Bronchial epithelial cell (primary cell): ENCODE measurements around the gene CCL19. TPM values are rescaled to one million over a fixed set of nuclear protein-coding genes. Genes with fewer than 3 reads are reported as not detected.
A peak's percentile ranks its signal among the peaks of the same experiment; 100 is the strongest.

Experiments
- DNase-seq: peaks from one replicate; pipeline ENCODE4 v3.0.0-alpha.2; 2010; ENCODE audit warnings: low read depth
- FAIRE-seq: peaks from 2 replicates; lab custom pipeline; 2011; peaks lifted over from hg19 to GRCh38; lab: Jason Lieb, UNC
- H3K27me3 ChIP-seq: 2 replicates; pipeline ENCODE4 v1.5.1; 2011; ENCODE audit warnings: low read length; ENCODE audit not compliant: control insufficient read depth, insufficient read depth
- H3K36me3 ChIP-seq: 2 replicates; pipeline ENCODE4 v1.5.1; 2011; ENCODE audit warnings: low read length; ENCODE audit not compliant: control insufficient read depth, insufficient read depth
- H3K4me3 ChIP-seq: 2 replicates; pipeline ENCODE4 v1.5.1; 2011; ENCODE audit warnings: mild to moderate bottlenecking, low read depth, low read length, control low read depth
- total RNA-seq: library from RNA; depleted of rRNA; stranded (reverse); fragments of >200 nt; gene quantifications from 2 replicates; pipeline ENCODE4 v1.2.1, GENCODE V29; 2014
- TF ChIP-seq, protein P1 (sequence below): IDR thresholded peaks from 2 replicates; pipeline ENCODE4 v1.5.1; 2011; ENCODE audit warnings: mild to moderate bottlenecking, moderate library complexity, low read length, control low read depth, inconsistent platforms; ENCODE audit not compliant: insufficient read depth, severe bottlenecking

Gene CCL19
- total RNA-seq, 1 donor from 2014 or later, result not detected

- no peak for FAIRE-seq
- TF ChIP-seq, protein P1, sequence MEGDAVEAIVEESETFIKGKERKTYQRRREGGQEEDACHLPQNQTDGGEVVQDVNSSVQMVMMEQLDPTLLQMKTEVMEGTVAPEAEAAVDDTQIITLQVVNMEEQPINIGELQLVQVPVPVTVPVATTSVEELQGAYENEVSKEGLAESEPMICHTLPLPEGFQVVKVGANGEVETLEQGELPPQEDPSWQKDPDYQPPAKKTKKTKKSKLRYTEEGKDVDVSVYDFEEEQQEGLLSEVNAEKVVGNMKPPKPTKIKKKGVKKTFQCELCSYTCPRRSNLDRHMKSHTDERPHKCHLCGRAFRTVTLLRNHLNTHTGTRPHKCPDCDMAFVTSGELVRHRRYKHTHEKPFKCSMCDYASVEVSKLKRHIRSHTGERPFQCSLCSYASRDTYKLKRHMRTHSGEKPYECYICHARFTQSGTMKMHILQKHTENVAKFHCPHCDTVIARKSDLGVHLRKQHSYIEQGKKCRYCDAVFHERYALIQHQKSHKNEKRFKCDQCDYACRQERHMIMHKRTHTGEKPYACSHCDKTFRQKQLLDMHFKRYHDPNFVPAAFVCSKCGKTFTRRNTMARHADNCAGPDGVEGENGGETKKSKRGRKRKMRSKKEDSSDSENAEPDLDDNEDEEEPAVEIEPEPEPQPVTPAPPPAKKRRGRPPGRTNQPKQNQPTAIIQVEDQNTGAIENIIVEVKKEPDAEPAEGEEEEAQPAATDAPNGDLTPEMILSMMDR, result no peak
- H3K36me3 ChIP-seq, result no peaks in the 10 kb centered on the region
These were observed 1.6 kb downstream of the CCL19 start for GRCh38 chr9:34689512-34689911.

DNA sequence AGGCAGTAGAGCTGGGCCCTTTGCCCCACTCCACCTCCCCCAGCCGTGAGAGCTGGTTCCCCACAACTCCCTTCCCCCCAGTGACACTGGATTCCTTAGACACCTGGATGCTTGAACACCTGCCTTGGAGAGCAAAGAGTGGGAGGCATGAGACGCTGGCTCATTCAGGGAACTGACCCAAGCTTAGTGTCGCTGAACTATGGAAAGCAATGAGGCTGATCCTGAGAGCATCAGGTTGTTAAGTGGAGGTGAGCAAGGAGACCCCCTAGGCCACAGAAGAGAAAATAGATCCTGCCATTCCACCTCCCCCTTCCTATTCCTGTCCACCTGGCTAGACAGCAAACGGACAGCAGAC is 2.0 kb downstream of the CCL19 start:
- Histone ChIP-seq H3K4me3 (no peak overlapping the region), H3K36me3 (no peaks in the 10 kb centered on the region), H3K27me3 (no peaks in the 10 kb centered on the region)
- no peak for DNase-seq
- peak; percentile 55 for FAIRE-seq
- TF ChIP-seq, protein P1, result no peak

More at GRCh38 chr9:34689512-34689911, 1.6 kb downstream of the CCL19 start:
- Histone ChIP-seq H3K27me3 (no peaks in the 10 kb centered on the region), H3K4me3 (no peak overlapping the region)
- DNase-seq, result no peak

DNA sequence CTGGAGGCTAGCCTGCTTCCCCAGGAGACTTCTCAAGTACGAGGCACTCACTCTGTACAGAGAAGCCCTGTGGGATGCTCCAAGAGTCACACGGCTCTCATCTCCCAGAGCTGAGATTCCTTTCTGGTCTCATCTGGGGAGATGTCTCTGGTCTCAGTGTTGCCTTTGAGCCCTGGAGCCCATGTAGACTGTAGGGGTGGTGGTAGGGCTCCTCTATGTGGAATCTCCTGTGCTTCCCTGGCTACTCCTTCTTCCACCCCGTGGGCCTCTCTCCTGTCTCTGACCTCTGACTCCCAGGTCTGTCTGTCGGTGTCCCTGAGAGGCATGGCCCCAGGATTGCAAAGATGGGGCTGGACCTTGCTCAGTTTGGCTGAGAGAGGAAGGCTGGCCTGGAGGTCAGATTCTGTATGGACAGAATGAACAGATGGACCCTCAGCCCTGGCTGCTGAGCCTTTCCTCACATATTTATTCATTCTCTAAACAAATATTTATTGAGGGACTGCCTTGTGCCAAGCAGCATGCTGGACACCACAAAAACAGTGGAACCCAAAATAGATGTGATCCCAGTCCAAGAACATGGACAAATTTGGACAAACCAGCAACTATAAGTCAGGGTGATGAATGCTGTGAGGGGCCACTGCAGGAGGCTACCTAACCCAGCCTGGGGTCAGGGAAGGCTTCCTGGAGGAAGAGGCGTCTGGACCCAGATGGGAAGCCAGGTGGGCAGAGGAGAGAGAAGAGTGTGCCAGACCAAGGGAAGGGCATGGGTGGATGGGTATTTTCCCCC is 2.6 kb downstream of the CCL19 start:
- no peaks in the 10 kb centered on the region for H3K36me3 ChIP-seq
- DNase-seq (no peak), FAIRE-seq (peak; percentile 86)
- TF ChIP-seq, protein P1, result no peak
- H3K27me3 ChIP-seq, result no peaks in the 10 kb centered on the region
- no peak overlapping the region for H3K4me3 ChIP-seq

GRCh38 chr9:34687276-34688030 is 3.6 kb downstream of the CCL19 start:
- FAIRE-seq (peak; percentile 47), DNase-seq (no peak)
- no peaks in the 10 kb centered on the region for H3K36me3 ChIP-seq
- no peaks in the 10 kb centered on the region for H3K27me3 ChIP-seq
- TF ChIP-seq, protein P1, result no peak
- no peak overlapping the region for H3K4me3 ChIP-seq

DNA sequence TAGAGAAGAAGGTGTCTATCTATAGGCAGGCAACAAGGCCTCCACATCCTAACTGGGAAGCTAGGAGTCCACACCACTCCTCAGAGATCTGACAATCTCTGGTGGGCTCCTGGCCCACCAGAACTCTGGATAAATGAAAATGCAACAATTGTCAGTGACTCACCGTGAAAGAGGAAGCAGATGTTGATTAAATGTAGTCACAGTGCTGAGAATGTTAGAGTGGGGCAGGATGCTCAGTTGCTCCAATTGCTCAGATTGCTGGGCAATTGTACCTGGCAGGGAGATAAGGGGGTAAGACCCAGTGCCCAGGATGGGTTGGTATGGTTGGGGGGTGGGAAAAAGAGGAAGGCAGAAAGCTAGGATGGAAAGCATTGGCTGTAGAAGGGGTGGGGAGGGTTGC is 4.3 kb downstream of the CCL19 start:
- TF ChIP-seq, protein P1, result no peak

More for the DNA sequence above, 4.3 kb downstream of the CCL19 start:
- DNase-seq (no peak), FAIRE-seq (no peak)
- Histone ChIP-seq H3K27me3 (no peaks in the 10 kb centered on the region), H3K36me3 (no peaks in the 10 kb centered on the region), H3K4me3 (no peak overlapping the region)
